ENCODE data around the gene CYP4A22.

- TF ChIP-seq, protein P1, sequence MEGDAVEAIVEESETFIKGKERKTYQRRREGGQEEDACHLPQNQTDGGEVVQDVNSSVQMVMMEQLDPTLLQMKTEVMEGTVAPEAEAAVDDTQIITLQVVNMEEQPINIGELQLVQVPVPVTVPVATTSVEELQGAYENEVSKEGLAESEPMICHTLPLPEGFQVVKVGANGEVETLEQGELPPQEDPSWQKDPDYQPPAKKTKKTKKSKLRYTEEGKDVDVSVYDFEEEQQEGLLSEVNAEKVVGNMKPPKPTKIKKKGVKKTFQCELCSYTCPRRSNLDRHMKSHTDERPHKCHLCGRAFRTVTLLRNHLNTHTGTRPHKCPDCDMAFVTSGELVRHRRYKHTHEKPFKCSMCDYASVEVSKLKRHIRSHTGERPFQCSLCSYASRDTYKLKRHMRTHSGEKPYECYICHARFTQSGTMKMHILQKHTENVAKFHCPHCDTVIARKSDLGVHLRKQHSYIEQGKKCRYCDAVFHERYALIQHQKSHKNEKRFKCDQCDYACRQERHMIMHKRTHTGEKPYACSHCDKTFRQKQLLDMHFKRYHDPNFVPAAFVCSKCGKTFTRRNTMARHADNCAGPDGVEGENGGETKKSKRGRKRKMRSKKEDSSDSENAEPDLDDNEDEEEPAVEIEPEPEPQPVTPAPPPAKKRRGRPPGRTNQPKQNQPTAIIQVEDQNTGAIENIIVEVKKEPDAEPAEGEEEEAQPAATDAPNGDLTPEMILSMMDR (IDR thresholded peaks at IDR 0.05): no peak
- TF ChIP-seq POLR2A (IDR thresholded peaks at IDR 0.05): no peak
These were observed 54.8 kb downstream of the CYP4A22 start for GRCh38 chr1:47191940-47192457.

All from thyroid gland (tissue), 4 donors.